AG10803 (cell line): ENCODE data around the gene CCSER1.

ENCODE experiments used
- DNase-seq: peaks from one replicate; pipeline ENCODE4 v3.0.0; 2010; ENCODE audit warnings: low read depth
- H3K4me3 ChIP-seq: 2 replicates; pipeline ENCODE4 v1.5.1; 2011; ENCODE audit warnings: mild to moderate bottlenecking, low read length, control low read depth
- TF ChIP-seq, protein P1 (sequence below): conservative IDR thresholded peaks from 2 replicates; pipeline ENCODE4 v1.5.1; 2011; ENCODE audit warnings: mild to moderate bottlenecking, low read length, control low read depth, inconsistent platforms

CCSER1 gene

GRCh38 chr4:90840291-90840690 lies 713.1 kb downstream of the CCSER1 start:
- TF ChIP-seq, protein P1, sequence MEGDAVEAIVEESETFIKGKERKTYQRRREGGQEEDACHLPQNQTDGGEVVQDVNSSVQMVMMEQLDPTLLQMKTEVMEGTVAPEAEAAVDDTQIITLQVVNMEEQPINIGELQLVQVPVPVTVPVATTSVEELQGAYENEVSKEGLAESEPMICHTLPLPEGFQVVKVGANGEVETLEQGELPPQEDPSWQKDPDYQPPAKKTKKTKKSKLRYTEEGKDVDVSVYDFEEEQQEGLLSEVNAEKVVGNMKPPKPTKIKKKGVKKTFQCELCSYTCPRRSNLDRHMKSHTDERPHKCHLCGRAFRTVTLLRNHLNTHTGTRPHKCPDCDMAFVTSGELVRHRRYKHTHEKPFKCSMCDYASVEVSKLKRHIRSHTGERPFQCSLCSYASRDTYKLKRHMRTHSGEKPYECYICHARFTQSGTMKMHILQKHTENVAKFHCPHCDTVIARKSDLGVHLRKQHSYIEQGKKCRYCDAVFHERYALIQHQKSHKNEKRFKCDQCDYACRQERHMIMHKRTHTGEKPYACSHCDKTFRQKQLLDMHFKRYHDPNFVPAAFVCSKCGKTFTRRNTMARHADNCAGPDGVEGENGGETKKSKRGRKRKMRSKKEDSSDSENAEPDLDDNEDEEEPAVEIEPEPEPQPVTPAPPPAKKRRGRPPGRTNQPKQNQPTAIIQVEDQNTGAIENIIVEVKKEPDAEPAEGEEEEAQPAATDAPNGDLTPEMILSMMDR, result no peak
- H3K4me3 ChIP-seq, result no peak overlapping the region
- DNase-seq, result no peak

DNA sequence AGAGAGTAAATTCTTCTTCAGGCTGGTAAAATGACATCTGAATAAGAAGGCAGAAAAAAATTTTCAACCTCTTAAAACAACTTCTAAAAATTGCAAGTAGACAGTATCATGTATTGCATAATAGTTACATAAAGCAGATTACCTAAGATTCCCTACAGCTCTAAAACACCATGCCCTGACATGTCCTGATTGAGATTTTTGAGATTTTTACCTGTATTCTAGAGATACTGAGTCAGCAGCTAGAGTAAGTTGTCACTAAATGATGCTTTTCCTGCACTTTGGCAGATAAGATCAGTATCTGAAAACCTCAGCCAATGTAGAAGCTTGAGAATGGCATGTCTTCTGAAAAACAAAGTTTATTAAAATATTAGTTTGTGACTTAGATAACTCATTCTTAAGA lies 713.6 kb downstream of the CCSER1 start:
- H3K4me3 ChIP-seq, result no peak overlapping the region
- DNase-seq, result no peak
- TF ChIP-seq, protein P1, result no peak

DNA sequence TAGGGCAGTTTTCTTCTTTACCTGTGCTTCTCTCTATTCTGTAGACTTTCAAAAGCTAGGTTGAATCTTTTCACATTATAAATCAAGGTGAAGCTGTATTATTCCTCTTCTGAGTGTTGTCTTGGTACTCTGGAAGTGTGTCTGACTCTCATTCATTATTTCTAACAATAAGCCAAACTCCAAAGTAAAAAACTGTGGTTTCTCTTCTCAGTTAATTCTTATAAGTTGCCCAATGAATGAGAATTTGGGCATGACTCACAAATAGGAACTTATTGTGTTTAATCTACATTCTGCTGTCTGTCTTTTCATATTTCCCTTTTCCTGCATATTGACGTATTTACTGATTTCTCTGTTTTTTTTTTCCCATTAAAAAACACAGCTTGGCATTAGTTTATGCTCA lies 714.5 kb downstream of the CCSER1 start:
- DNase-seq, result no peak
- TF ChIP-seq, protein P1, result no peak
- no peak overlapping the region for H3K4me3 ChIP-seq

DNA sequence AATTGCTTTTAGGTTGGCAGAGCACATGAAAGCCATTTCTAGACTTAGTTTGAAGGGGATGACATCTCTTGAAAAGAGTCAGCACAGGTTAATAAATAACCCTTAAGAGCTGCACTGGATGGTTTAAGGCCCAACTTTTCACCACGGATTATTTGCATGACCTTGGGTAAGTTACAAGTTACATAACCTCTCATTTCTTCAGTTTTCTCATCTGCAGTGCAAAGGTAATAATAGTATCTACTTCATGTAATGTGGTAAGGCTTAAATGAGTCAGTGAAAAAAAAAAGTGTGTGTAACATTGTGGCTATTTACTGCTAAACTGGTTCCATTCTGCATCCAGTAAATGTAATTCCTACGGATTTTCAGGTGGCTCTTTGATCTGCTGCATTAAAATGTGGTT lies 715.8 kb downstream of the CCSER1 start:
- DNase-seq, result no peak
- no peak overlapping the region for H3K4me3 ChIP-seq
- TF ChIP-seq, protein P1, result no peak

DNA sequence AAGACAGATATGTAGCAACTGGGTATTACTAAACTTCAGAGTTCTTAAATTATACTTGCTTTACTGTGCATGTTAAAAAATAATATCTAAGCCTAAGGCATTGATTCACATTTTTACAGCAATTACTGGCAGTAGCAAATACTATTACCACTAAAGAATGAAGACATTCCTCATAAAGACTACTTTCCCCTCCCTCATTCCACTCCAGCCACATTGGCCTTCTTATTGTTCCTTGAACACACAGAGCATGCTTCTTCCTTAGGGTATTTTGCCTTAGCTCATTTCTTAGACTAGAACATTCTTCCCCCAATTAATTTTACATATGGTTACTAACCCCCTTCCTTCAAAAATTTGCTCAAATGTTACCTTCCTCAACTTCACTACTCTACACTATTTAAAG lies 717.0 kb downstream of the CCSER1 start:
- DNase-seq, result no peak
- TF ChIP-seq, protein P1, result no peak
- no peak overlapping the region for H3K4me3 ChIP-seq

GRCh38 chr4:90845777-90846176 lies 718.6 kb downstream of the CCSER1 start:
- no peak overlapping the region for H3K4me3 ChIP-seq
- DNase-seq, result no peak
- TF ChIP-seq, protein P1, result no peak

DNA sequence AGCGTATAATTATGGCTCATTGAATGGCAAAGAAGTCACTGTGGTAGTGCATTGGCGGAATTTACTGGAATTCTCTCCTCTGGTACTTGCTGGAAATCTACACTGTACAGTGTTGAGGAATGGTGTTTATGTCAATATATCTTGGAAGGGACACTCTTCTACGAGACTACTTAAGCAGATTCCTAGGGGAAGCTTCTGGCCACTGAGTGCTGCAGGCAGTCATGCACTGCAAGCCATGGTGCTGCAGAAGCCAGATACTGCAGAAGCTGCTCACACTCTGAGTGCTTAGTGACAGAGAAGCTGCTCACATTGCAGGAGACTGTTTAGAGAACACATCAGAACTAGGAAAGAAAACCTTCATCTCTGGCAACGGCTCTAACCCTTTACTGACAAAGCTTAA lies 725.0 kb downstream of the CCSER1 start:
- TF ChIP-seq, protein P1, result no peak
- DNase-seq, result no peak
- no peak overlapping the region for H3K4me3 ChIP-seq
